RWPE2 (cell line): ENCODE data around the gene ZEB2.
A peak's percentile ranks its signal among the peaks of the same experiment; 100 is the strongest.

Experiments
- ATAC-seq: fragments of 200-7000 bp; cut with Tn5 transposase; 3 replicates; pipeline ENCODE4 v1.9.1; 2021; ENCODE audit warnings: low read depth
- DNase-seq: peaks from one replicate; pipeline ENCODE4 v3.0.0-alpha.2; 2020; ENCODE audit warnings: low spot score
- H3K27ac ChIP-seq: fragments of 450-650 bp; 2 replicates; pipeline ENCODE4 v1.5.1; 2017; ENCODE audit warnings: mild to moderate bottlenecking; ENCODE audit not compliant: poor library complexity, severe bottlenecking
- H3K27me3 ChIP-seq: fragments of 250-450 bp; sonication (Bioruptor Pico); 2 replicates; pipeline ENCODE4 v1.5.1; 2021; ENCODE audit warnings: mild to moderate bottlenecking, moderate library complexity; ENCODE audit not compliant: insufficient read depth, poor library complexity, severe bottlenecking
- H3K36me3 ChIP-seq: fragments of 250-450 bp; sonication (Bioruptor Pico); 2 replicates; pipeline ENCODE4 v1.5.1; 2020; ENCODE audit warnings: low read depth, mild to moderate bottlenecking, moderate library complexity
- H3K4me1 ChIP-seq: fragments of 250-450 bp; sonication (Bioruptor Pico); 2 replicates; pipeline ENCODE4 v1.5.1; 2021; ENCODE audit warnings: mild to moderate bottlenecking, moderate library complexity; ENCODE audit not compliant: insufficient read depth, poor library complexity, severe bottlenecking
- H3K4me3 ChIP-seq: fragments of 250-450 bp; sonication (Bioruptor Pico); 2 replicates; pipeline ENCODE4 v1.5.1; 2021; ENCODE audit warnings: mild to moderate bottlenecking, moderate library complexity; ENCODE audit not compliant: severe bottlenecking
- H3K9me3 ChIP-seq: fragments of 250-450 bp; sonication (Bioruptor Pico); 2 replicates; pipeline ENCODE4 v1.5.1; 2021; ENCODE audit warnings: mild to moderate bottlenecking, moderate library complexity; ENCODE audit not compliant: severe bottlenecking
- TF ChIP-seq, protein P1 (sequence below): fragments of 450-650 bp; IDR thresholded peaks from one replicate; pipeline ENCODE4 v1.5.1; 2017; ENCODE audit warnings: mild to moderate bottlenecking, moderate library complexity; ENCODE audit not compliant: poor library complexity, severe bottlenecking

ZEB2 gene

GRCh38 chr2:144390424-144391020 is 129.4 kb downstream of the ZEB2 start:
- no peaks in the 10 kb centered on the region for H3K36me3 ChIP-seq

GRCh38 chr2:144389930-144390311 is 130.0 kb downstream of the ZEB2 start:
- no peaks in the 10 kb centered on the region for H3K9me3 ChIP-seq

More at GRCh38 chr2:144390424-144391020, 129.4 kb downstream of the ZEB2 start:
- H3K27ac ChIP-seq = no peak overlapping the region
- no peaks in the 10 kb centered on the region for H3K9me3 ChIP-seq
- DNase-seq (no peak), ATAC-seq (no peak)
- TF ChIP-seq, protein P1, sequence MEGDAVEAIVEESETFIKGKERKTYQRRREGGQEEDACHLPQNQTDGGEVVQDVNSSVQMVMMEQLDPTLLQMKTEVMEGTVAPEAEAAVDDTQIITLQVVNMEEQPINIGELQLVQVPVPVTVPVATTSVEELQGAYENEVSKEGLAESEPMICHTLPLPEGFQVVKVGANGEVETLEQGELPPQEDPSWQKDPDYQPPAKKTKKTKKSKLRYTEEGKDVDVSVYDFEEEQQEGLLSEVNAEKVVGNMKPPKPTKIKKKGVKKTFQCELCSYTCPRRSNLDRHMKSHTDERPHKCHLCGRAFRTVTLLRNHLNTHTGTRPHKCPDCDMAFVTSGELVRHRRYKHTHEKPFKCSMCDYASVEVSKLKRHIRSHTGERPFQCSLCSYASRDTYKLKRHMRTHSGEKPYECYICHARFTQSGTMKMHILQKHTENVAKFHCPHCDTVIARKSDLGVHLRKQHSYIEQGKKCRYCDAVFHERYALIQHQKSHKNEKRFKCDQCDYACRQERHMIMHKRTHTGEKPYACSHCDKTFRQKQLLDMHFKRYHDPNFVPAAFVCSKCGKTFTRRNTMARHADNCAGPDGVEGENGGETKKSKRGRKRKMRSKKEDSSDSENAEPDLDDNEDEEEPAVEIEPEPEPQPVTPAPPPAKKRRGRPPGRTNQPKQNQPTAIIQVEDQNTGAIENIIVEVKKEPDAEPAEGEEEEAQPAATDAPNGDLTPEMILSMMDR = no peak
- H3K4me1 ChIP-seq = peaks cover 5% of the 10 kb centered on the region
- H3K27me3 ChIP-seq = no peaks in the 10 kb centered on the region
- no peak overlapping the region for H3K4me3 ChIP-seq

GRCh38 chr2:144389151-144389929 is 130.6 kb downstream of the ZEB2 start:
- H3K9me3 ChIP-seq = no peaks in the 10 kb centered on the region
- H3K27ac ChIP-seq = no peak overlapping the region
- H3K4me3 ChIP-seq = peak overlapping the region; percentile 34
- H3K36me3 ChIP-seq = no peaks in the 10 kb centered on the region
- DNase-seq = peak; percentile 56
- ATAC-seq = peak; percentile 92
- TF ChIP-seq, protein P1 = no peak
- H3K27me3 ChIP-seq = no peaks in the 10 kb centered on the region
- H3K4me1 ChIP-seq = peaks cover 5% of the 10 kb centered on the region

More at GRCh38 chr2:144389930-144390311, 130.0 kb downstream of the ZEB2 start:
- Histone ChIP-seq H3K4me3 (peak overlapping the region; percentile 34), H3K4me1 (peaks cover 5% of the 10 kb centered on the region), H3K27ac (no peak overlapping the region), H3K36me3 (no peaks in the 10 kb centered on the region), H3K27me3 (no peaks in the 10 kb centered on the region)
- no peak for ATAC-seq
- TF ChIP-seq, protein P1 = no peak
- DNase-seq = no peak

DNA sequence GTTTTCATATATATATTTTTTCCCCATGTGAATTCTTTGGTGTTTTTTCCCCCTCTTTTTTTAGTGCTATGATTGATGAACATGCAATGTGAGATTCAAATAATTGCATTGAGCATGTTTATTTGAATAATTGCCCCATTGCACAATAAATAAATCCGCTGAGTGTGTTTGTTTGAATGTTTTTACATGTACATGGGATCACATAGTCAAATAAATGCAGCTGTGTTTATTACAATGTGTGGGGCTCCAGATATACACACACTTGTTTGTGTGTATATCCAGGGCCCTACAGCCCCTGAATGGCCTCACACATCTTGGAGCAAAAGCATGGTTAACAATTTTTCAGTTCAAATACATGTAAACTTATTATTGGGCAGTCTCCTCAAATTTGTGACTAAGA is 134.5 kb downstream of the ZEB2 start:
- H3K27ac ChIP-seq = no peak overlapping the region
- H3K9me3 ChIP-seq = no peaks in the 10 kb centered on the region
- peaks cover 5% of the 10 kb centered on the region for H3K4me1 ChIP-seq
- ATAC-seq (no peak), DNase-seq (no peak)
- no peak overlapping the region for H3K4me3 ChIP-seq
- no peaks in the 10 kb centered on the region for H3K36me3 ChIP-seq
- TF ChIP-seq, protein P1 = no peak
- no peaks in the 10 kb centered on the region for H3K27me3 ChIP-seq
